ENCODE results near the gene SFTPA2.
"Not testable (repeated sequence)": the region's sequence is repeated elsewhere in the genome, so short reads cannot be mapped to it uniquely, and the experiment has no call there.

SFTPA2 gene

DNA sequence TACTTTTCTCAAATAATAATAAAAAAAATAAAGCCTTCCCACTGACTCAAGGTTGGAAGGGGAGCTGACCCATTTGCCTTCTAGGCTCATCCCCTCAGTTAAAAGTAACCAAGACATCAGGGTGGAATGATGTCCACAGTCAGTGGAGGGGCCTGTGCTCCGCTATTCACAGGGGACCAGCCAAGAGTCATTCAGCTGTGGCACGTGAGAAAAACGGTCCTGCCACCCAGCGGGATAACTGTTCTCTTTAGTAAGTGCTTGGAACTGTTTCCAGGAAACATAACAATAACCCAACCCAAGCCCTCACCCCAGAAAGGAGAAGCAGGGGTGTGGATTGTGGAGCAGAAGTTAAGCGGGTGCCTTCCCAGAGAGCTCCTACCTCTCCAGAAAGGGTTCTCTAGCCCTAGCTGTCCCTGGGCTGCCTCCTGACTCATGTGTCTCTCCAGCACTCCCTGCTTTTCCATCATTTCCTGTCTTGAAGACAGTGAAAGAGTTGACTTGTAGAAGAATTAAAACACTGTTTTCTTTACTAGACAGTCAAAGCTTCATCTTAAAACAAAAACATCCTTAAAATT, 50.2 kb downstream of the SFTPA2 start:
- not testable (repeated sequence) for DNase-seq

DNA sequence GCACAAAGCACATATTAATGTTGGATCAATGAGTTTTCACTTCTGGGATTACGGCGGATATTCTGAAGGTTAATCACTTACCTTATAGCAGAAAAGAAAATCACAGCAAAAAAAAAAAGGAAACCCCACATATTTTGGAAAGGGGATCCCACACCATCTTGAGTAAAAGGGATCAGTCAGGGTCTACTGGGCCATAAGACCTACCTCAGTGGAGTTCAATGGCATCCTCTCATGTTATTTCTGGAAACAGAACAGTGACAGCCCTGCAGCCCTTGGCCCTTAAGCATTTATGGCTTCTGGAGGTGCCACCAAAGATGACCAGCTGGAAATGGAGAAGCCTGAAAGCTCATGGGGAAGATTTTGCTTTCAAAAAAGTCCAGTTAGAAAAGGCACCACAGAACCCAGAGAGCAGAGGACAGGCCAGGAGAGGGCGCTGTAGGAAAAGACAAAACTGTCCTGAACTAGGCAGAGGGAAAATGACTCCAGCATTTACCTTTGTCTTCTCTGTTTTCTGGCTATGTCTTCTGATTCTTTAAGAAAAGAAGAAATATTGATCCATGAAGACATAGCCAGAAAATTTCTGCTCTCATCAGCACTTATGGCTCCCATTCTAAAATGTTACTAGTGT, 50.8 kb downstream of the SFTPA2 start:
- DNase-seq: not testable (repeated sequence)

DNA sequence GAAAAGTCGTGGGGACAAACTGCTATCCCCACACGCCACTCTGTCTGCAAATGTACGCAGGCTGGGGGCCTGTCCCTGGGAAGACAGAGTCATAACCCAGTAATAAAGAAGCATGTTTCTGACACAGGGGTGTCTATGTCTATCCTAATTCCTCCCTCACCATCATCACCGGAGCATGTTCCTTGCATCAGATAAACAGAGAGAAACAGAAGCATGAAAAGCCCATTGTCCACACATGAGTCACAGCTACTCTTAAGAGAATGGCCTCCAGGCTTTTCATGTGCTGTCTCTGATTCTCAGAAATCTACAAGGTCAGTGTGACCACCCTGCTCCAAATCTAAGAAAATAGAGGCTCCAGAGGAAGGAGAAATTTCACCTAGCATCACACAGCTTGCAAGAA, 52.0 kb downstream of the SFTPA2 start:
- DNase-seq: not testable (repeated sequence)

DNA sequence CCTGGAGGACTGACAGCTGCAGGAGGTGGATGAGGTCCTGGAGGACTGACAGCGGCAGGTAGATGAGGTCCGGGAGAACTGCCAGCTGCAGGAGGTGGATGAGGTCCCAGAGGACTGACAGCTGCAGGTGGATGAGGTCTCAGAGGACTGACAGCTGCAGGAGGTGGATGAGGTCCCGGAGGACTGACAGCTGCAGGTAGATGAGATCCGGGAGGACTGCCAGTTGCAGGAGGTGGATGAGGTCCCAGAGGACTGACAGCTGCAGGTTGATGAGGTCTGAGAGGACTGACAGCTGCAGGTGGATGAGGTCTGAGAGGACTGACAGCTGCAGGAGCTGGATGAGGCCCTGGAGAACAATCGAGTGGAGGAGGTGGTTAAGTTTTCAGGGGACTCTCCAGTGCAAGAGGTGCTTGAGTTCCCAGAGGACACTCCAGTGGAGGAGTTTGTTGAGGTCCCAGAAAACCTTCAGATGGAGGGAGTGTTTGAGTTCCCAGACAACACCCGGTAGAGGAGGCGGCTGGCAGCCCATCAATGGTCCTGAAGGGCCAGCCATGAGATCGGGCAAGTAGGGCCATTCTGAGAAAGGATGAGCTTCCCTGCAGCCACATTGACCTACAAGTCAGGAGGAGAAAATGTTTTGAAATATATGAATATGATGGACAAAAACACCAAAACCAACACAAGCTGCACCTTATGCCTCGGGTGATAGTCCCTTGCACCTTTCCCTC, 52.6 kb downstream of the SFTPA2 start:
- DNase-seq: no peak

Measured in stimulated activated CD4-positive, alpha-beta T cell treated with anti-CD3 and anti-CD28 coated beads, Interleukin-15, amount 100 ng/mL, for 24 hours (primary cell).